KMS-11 (cell line): ENCODE measurements around the gene TTLL7.

ENCODE experiments used
- H2AFZ ChIP-seq: fragments of 200-600 bp; sonication (generic); 2 replicates; pipeline ENCODE4 v1.6.1; 2016; ENCODE audit warnings: antibody characterized with exemption, mixed run types, low read depth
- H3K27ac ChIP-seq: fragments of 200-600 bp; sonication (generic); 2 replicates; pipeline ENCODE4 v1.6.1; 2016; ENCODE audit warnings: mild to moderate bottlenecking, mixed run types
- H3K27me3 ChIP-seq: fragments of 200-600 bp; sonication (generic); 2 replicates; pipeline ENCODE4 v1.6.1; 2017; ENCODE audit warnings: mild to moderate bottlenecking, low read depth, mixed run types, moderate library complexity; ENCODE audit not compliant: insufficient read depth
- H3K36me3 ChIP-seq: fragments of 200-600 bp; sonication (generic); 2 replicates; pipeline ENCODE4 v1.6.1; 2017; ENCODE audit warnings: mild to moderate bottlenecking, mixed run types; ENCODE audit not compliant: insufficient read depth
- H3K4me1 ChIP-seq: fragments of 200-600 bp; sonication (generic); 2 replicates; pipeline ENCODE4 v1.6.1; 2016; ENCODE audit warnings: mild to moderate bottlenecking, low read depth, mixed run types; ENCODE audit not compliant: poor library complexity, severe bottlenecking
- H3K4me2 ChIP-seq: fragments of 200-600 bp; sonication (generic); 2 replicates; pipeline ENCODE4 v1.7.0; 2016; ENCODE audit warnings: mild to moderate bottlenecking, mixed run types
- H3K4me3 ChIP-seq: fragments of 200-600 bp; sonication (generic); IDR thresholded peaks from 2 replicates; pipeline ENCODE4 v1.6.1; 2017; ENCODE audit warnings: low read depth, low read length, mixed read lengths; ENCODE audit not compliant: insufficient read depth
- H3K79me2 ChIP-seq: fragments of 200-600 bp; sonication (generic); 2 replicates; pipeline ENCODE4 v1.6.1; 2016; ENCODE audit warnings: low read depth, mixed run types; ENCODE audit not compliant: insufficient read depth
- H3K9ac ChIP-seq: fragments of 200-600 bp; sonication (generic); 2 replicates; pipeline ENCODE4 v1.6.1; 2016; ENCODE audit warnings: mild to moderate bottlenecking, mixed run types
- H4K20me1 ChIP-seq: fragments of 200-600 bp; sonication (generic); 2 replicates; pipeline ENCODE4 v1.6.1; 2016; ENCODE audit warnings: mild to moderate bottlenecking, mixed run types; ENCODE audit not compliant: insufficient read depth
- TF ChIP-seq, protein P1 (sequence below): fragments of 200-600 bp; sonication (generic); conservative IDR thresholded peaks from 2 replicates; pipeline ENCODE4 v1.6.1; 2017; ENCODE audit warnings: low read depth, mild to moderate bottlenecking, antibody characterized with exemption, low read length, moderate library complexity, mixed read lengths

The TTLL7 gene

DNA sequence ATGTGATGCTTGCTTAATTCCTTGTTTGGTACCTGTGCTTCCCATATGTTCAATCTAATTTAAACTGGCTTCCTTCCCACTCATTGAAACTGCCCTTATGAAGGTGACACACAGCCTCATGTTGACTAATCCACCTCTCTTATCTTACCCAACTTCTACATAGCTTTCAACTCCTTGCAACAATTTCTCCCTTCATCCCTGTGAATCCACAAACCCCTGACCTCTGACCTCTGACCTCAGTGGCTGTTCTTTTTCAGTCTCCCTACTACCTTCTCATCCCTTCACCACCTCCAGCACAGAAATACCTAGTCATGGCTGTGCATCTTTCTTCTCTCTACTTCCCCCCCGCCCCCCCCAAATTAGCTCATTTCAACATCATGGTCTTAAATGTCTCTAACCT is 144.5 kb downstream of the TTLL7 start:
- H3K79me2 ChIP-seq, result no peaks in the 10 kb centered on the region
- H3K9ac ChIP-seq, result no peak overlapping the region
- H3K4me3 ChIP-seq, result no peak overlapping the region
- H3K27me3 ChIP-seq, result no peaks in the 10 kb centered on the region
- no peak overlapping the region for H3K27ac ChIP-seq
- H3K4me2 ChIP-seq, result no peak overlapping the region
- TF ChIP-seq, protein P1, sequence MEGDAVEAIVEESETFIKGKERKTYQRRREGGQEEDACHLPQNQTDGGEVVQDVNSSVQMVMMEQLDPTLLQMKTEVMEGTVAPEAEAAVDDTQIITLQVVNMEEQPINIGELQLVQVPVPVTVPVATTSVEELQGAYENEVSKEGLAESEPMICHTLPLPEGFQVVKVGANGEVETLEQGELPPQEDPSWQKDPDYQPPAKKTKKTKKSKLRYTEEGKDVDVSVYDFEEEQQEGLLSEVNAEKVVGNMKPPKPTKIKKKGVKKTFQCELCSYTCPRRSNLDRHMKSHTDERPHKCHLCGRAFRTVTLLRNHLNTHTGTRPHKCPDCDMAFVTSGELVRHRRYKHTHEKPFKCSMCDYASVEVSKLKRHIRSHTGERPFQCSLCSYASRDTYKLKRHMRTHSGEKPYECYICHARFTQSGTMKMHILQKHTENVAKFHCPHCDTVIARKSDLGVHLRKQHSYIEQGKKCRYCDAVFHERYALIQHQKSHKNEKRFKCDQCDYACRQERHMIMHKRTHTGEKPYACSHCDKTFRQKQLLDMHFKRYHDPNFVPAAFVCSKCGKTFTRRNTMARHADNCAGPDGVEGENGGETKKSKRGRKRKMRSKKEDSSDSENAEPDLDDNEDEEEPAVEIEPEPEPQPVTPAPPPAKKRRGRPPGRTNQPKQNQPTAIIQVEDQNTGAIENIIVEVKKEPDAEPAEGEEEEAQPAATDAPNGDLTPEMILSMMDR, result no peak
- H3K36me3 ChIP-seq, result no peaks in the 10 kb centered on the region
- no peaks in the 10 kb centered on the region for H3K4me1 ChIP-seq
- H2AFZ ChIP-seq, result no peak overlapping the region
- H4K20me1 ChIP-seq, result no peaks in the 10 kb centered on the region

DNA sequence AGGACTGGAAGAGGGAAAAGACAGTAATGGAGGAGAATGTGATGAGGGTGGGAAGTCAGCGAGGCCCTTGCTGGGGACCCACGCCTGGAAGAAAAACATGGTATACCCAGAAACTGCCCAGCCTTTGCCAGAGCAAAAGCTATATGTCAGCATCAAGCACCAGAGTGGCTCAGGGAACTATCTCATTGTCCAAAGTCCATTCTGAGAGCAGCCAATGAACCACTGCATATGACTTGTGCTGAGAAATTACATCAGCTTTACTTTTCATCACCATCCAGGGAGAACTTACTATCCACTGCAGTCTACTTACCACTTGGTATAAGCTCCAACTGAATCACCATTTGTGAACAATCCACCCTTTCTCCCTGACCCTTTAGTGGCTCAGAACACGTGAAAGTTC is 148.1 kb downstream of the TTLL7 start:
- H4K20me1 ChIP-seq, result no peaks in the 10 kb centered on the region

DNA sequence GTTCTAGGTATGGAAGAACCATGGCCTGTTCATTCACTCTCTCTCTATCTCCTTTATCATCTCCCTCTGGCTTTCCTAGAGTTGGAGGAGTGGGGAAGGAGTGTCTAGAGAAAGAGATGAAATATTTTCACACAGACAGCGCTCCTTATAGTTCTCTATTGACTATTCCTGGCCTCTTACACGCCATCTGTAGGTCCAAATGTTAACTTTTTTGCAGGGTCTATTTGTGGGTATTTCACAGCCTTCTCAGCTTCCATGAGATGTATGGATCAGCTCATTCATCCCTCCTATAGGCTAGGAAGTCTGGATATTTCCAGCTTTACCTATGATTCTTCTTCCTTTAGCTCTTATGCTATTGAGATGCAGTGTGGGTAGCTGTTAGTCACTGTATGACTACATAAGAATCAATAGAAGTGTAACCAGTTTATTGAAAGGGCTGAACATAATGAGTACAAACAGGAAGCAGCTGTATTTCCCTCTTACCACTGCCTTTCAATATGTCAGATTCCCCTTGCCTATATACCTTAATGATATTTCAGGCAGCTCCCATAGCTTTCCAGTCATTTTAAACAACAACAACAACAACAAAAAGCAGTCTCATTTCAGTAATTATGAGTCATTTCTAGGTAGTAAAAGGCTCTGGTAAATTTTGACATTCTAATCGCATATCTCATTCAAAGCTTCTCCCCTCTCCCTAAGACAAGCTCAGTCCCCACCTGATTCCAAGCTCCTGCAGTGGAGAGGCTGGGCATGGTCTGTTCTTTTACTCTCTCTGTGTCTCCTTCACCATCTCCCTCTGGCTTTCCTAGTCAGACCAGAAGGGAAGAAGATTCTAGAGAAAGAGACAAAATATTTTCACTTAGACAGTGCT is 149.5 kb downstream of the TTLL7 start:
- no peaks in the 10 kb centered on the region for H3K4me1 ChIP-seq
- no peak overlapping the region for H3K4me3 ChIP-seq
- no peaks in the 10 kb centered on the region for H3K36me3 ChIP-seq
- H2AFZ ChIP-seq, result no peak overlapping the region
- H3K9ac ChIP-seq, result no peak overlapping the region
- H3K27ac ChIP-seq, result no peak overlapping the region
- no peak overlapping the region for H3K4me2 ChIP-seq
- H3K27me3 ChIP-seq, result no peaks in the 10 kb centered on the region
- H4K20me1 ChIP-seq, result no peaks in the 10 kb centered on the region
- TF ChIP-seq, protein P1, result no peak
- no peaks in the 10 kb centered on the region for H3K79me2 ChIP-seq

More for the DNA sequence above, 148.1 kb downstream of the TTLL7 start:
- H3K4me3 ChIP-seq, result no peak overlapping the region
- H3K36me3 ChIP-seq, result no peaks in the 10 kb centered on the region
- H3K27ac ChIP-seq, result no peak overlapping the region
- no peaks in the 10 kb centered on the region for H3K79me2 ChIP-seq
- TF ChIP-seq, protein P1, result no peak
- H3K27me3 ChIP-seq, result no peaks in the 10 kb centered on the region
- no peak overlapping the region for H3K9ac ChIP-seq
- no peak overlapping the region for H3K4me2 ChIP-seq
- no peaks in the 10 kb centered on the region for H3K4me1 ChIP-seq
- no peak overlapping the region for H2AFZ ChIP-seq

DNA sequence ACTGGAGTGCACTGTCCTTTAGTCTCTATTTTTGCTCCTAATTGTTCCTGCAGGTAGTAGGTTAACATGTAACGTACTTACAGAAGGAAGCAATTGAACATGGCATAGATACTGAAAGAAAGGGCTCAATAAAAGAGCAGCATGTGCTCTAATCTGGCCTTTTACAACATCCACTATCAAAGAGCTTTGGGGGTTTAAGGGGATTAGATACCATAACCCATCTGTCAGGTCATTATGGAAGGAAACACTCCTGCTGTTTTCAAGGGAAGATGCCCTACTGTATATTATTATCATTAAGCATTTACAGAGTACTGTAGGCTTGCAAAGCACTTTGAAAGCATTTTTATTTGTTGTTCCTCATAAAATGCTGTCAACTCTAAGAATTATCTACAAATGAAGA is 152.8 kb downstream of the TTLL7 start:
- TF ChIP-seq, protein P1, result no peak
- H2AFZ ChIP-seq, result no peak overlapping the region
- H3K4me1 ChIP-seq, result no peaks in the 10 kb centered on the region

More for the DNA sequence above, 152.8 kb downstream of the TTLL7 start:
- Histone ChIP-seq H3K79me2 (no peaks in the 10 kb centered on the region), H4K20me1 (no peaks in the 10 kb centered on the region), H3K27me3 (no peaks in the 10 kb centered on the region), H3K4me3 (no peak overlapping the region), H3K27ac (no peak overlapping the region), H3K4me2 (no peak overlapping the region), H3K36me3 (no peaks in the 10 kb centered on the region), H3K9ac (no peak overlapping the region)
